ENCODE data around the gene ESAM. TPM values are rescaled to one million over a fixed set of nuclear protein-coding genes. Genes with fewer than 3 reads are reported as not detected.
A peak's percentile ranks its signal among the peaks of the same experiment; 100 is the strongest.

The ESAM gene
- total and polyA plus RNA-seq, 2 of the 8 experiments (the other 6 are each of a cell fraction or from before 2014, with no cell fraction given), result 0.09 TPM; not detected in 1

GRCh38 chr11:124793466-124794278, 31.6 kb upstream of the ESAM start (continued):
- TF ChIP-seq, protein P1, sequence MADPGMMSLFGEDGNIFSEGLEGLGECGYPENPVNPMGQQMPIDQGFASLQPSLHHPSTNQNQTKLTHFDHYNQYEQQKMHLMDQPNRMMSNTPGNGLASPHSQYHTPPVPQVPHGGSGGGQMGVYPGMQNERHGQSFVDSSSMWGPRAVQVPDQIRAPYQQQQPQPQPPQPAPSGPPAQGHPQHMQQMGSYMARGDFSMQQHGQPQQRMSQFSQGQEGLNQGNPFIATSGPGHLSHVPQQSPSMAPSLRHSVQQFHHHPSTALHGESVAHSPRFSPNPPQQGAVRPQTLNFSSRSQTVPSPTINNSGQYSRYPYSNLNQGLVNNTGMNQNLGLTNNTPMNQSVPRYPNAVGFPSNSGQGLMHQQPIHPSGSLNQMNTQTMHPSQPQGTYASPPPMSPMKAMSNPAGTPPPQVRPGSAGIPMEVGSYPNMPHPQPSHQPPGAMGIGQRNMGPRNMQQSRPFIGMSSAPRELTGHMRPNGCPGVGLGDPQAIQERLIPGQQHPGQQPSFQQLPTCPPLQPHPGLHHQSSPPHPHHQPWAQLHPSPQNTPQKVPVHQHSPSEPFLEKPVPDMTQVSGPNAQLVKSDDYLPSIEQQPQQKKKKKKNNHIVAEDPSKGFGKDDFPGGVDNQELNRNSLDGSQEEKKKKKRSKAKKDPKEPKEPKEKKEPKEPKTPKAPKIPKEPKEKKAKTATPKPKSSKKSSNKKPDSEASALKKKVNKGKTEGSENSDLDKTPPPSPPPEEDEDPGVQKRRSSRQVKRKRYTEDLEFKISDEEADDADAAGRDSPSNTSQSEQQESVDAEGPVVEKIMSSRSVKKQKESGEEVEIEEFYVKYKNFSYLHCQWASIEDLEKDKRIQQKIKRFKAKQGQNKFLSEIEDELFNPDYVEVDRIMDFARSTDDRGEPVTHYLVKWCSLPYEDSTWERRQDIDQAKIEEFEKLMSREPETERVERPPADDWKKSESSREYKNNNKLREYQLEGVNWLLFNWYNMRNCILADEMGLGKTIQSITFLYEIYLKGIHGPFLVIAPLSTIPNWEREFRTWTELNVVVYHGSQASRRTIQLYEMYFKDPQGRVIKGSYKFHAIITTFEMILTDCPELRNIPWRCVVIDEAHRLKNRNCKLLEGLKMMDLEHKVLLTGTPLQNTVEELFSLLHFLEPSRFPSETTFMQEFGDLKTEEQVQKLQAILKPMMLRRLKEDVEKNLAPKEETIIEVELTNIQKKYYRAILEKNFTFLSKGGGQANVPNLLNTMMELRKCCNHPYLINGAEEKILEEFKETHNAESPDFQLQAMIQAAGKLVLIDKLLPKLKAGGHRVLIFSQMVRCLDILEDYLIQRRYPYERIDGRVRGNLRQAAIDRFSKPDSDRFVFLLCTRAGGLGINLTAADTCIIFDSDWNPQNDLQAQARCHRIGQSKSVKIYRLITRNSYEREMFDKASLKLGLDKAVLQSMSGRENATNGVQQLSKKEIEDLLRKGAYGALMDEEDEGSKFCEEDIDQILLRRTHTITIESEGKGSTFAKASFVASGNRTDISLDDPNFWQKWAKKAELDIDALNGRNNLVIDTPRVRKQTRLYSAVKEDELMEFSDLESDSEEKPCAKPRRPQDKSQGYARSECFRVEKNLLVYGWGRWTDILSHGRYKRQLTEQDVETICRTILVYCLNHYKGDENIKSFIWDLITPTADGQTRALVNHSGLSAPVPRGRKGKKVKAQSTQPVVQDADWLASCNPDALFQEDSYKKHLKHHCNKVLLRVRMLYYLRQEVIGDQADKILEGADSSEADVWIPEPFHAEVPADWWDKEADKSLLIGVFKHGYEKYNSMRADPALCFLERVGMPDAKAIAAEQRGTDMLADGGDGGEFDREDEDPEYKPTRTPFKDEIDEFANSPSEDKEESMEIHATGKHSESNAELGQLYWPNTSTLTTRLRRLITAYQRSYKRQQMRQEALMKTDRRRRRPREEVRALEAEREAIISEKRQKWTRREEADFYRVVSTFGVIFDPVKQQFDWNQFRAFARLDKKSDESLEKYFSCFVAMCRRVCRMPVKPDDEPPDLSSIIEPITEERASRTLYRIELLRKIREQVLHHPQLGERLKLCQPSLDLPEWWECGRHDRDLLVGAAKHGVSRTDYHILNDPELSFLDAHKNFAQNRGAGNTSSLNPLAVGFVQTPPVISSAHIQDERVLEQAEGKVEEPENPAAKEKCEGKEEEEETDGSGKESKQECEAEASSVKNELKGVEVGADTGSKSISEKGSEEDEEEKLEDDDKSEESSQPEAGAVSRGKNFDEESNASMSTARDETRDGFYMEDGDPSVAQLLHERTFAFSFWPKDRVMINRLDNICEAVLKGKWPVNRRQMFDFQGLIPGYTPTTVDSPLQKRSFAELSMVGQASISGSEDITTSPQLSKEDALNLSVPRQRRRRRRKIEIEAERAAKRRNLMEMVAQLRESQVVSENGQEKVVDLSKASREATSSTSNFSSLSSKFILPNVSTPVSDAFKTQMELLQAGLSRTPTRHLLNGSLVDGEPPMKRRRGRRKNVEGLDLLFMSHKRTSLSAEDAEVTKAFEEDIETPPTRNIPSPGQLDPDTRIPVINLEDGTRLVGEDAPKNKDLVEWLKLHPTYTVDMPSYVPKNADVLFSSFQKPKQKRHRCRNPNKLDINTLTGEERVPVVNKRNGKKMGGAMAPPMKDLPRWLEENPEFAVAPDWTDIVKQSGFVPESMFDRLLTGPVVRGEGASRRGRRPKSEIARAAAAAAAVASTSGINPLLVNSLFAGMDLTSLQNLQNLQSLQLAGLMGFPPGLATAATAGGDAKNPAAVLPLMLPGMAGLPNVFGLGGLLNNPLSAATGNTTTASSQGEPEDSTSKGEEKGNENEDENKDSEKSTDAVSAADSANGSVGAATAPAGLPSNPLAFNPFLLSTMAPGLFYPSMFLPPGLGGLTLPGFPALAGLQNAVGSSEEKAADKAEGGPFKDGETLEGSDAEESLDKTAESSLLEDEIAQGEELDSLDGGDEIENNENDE (IDR thresholded peaks at IDR 0.05; ENCODE audit: insufficient replicate concordance, low read length), result peak; percentile 36
- TF ChIP-seq CTCF (IDR thresholded peaks at IDR 0.05; ENCODE audit: control extremely low read depth in 1 of 3, insufficient read depth in 1 of 3, low read depth in 1 of 3, low read length in 3 of 3) (peak in 2 of 3 experiments; percentile 43 to 62; a peak in 3 of 4 replicates), SIN3A (conservative IDR thresholded peaks at IDR 0.05 in 1 of 2, IDR thresholded peaks at IDR 0.05 in 1 of 2; ENCODE audit: low read depth in 1 of 2, low read length in 2 of 2) (0 out of 4 replicates have a peak, but pooled peaks of 1 of the 2 experiments have one; percentile 20), RAD21 (IDR thresholded peaks at IDR 0.05 in 1 of 2, conservative IDR thresholded peaks at IDR 0.05 in 1 of 2; ENCODE audit: low read depth in 2 of 2, low read length in 2 of 2) (peak; percentile 52 to 54), ATF3 (IDR thresholded peaks at IDR 0.05; ENCODE audit: insufficient read depth, low read depth, low read length) (no peak)
